Activated gamma-delta T cell treated with Interleukin-2 at 50 U/mL for 16 hours (primary cell): Measurements from ENCODE around the gene PACRGL.

ENCODE experiments used
- DNase-seq: peaks from one replicate; pipeline ENCODE4 v3.0.0-alpha.2; 2020

PACRGL gene

DNA sequence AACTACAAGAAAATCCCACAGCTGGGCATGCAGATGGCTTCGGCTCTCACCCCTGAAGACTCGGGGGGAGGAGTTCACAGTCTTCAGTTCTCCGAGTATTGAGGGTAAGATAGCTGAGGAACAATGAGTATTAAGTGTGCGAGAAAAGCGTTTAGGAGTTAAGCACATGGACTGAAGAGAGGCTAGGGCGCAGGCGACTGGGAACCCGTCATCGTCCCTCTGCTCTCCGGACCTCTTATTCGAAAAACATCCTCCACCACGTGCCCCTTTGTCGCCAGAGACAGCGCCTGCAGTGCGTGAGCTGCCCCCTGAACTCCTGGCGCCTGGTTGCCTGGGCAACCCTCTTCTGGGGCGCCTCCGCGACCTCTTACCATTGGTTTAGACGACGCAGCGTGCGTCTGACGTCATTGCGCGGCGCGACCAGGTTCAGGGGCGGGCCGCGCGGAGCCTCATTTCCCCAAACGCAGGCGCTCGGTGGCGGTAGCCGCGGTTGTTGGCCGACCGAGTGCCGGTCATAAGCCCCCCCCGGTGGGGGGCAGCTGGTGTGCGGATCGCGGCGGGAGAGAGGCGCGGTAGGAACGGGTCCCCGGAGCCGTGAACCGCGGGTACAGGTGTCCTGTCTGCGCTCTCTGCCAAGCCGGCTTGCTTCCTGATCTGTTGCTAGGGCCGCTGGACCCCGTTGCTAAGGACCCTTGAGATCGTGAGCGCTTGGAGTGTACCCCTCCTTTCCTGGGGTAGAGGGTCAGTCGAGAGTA lies at the start of gene PACRGL:
Gene PACRGL (plus strand): TSS at position 452 of the 755 bp plus-strand sequence. CDS start 4,024 bp downstream, outside the sequence.
- peak; percentile 91 for DNase-seq

DNA sequence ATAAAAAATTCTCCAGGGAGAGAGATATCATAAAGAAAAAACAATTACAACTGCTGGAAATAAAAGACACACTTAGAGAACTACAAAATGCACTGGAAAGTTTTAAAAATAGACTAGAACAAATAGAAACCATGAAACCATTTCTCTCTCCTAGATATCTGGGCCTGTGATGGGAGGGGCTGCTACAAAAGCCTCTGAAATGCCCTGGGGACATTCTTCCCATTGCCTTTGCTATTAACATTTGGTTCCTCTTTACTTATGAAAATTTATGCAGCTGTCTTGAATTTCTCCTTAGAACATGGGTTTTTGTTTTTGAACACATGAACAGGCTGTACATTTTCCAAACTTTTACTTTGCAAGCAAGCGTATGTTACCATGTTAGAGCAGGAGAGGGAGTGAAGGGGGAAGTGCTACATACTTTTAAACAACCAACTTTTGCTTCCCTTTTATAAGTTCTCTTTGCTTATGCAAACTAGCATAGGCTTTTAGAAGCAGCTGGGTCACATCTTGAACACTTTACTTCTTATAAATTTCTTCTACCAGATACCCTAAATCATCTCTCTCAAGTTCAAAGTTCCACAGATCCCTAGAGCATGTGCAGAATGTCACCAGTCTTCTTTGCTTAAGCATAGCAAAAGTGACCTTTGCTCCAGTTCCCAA lies 47.9 kb upstream of the PACRGL start:
- DNase-seq: no peak

- DNase-seq: no peak
These were observed 41.8 kb upstream of the PACRGL start for GRCh38 chr4:20658456-20658855.

GRCh38 chr4:20662851-20663250 lies 37.4 kb upstream of the PACRGL start:
- DNase-seq: no peak

DNA sequence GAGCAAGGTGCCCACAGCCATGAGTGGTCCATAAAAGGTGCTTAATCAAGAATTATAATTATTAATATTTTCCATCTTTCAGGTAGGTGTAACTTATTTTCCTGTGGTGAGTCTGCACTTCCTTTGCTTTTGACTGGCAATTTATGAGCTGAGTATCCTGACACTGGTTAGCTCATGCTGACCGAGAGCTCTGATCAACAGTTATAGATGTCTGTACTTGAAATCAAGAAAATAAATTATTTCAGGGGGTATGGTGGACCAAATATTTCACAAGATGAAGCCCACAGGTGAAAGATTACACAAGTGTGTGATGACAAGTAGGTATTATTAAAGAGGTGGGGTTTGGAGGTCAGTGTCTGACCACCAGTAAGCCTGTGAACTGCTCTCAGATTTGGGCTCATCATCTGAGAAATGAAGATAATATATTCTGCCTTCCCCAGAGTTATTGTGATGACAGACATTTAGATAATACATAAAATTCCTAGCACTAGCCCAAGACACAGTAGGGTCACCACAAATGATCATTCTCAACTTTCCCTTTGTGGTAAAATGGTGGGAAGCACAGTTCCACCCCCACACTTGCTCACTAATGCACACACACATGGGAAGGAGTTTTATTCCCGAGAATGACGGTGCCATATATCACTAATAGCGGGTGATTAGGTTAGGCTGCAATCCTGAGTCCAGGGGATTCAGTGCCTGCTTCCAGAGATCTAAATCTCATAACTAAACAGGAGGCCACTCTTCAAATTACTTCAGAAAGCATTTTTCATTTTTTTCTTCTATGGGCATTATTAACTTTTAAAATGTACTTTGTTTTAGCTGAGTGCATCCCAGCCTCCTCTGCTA lies 34.0 kb upstream of the PACRGL start:
- no peak for DNase-seq

DNA sequence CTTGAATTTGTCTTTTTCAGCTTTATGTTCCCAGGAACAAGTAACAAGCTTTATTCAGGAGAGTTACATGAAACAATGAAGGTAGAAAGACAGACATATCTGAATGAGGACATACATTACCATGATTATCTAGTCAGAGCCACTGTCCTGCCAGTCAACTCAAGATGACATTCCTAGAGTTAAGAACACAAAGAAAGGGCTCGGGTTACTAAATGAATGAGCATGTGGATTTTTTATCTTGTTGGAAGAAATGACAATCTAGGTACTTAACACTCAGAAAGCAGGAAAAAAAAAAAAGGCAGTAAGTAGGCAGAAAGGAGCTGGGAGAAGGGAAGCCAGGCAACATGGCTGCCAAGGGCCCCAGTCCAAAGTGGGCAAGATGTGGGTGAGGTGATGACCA lies 28.0 kb upstream of the PACRGL start:
- no peak for DNase-seq

DNA sequence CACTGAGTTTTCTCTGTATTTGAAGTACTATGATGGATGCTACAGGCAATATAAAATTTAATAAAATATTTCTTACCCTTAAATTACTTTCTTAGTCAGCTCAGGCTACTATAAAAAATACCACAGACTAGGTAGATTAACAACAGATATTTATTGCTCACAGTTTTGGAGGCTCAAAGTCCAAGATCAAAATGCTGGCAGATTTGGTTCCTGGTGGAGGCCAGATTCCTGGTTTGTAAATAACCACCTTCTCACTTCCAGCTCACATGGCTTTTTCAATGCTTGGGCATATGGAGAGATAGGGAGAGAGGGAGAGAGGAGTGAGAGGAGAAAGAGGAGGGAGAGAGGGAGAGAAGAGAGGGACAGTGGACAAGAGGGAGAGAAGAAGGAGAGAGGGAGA lies 24.5 kb upstream of the PACRGL start:
- no peak for DNase-seq

- no peak for DNase-seq
These were observed 23.6 kb upstream of the PACRGL start for GRCh38 chr4:20676501-20677197.

GRCh38 chr4:20678400-20678799 lies 21.9 kb upstream of the PACRGL start:
- no peak for DNase-seq

- DNase-seq: no peak
These were observed 20.3 kb upstream of the PACRGL start for GRCh38 chr4:20679951-20680350.

GRCh38 chr4:20680736-20681135 lies 19.5 kb upstream of the PACRGL start:
- no peak for DNase-seq

DNA sequence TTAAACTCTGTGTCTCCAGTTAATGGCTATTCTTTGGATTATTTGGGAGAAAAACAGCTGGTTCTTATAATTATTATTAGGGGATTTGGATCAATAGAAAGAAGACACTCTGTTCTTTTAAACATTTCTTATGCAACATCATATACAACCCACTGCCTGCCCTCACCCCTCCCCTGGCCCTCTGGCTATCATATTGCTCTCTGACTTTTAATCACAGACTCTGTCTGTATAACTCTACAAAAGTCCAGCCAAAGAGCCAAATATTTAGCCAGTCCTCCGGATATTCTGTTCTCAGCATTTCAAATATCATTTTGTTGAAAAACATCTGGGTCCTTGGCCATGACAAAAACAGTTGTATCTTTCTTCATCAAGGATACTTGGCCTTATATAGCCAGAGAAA lies 19.0 kb upstream of the PACRGL start:
- no peak for DNase-seq

DNA sequence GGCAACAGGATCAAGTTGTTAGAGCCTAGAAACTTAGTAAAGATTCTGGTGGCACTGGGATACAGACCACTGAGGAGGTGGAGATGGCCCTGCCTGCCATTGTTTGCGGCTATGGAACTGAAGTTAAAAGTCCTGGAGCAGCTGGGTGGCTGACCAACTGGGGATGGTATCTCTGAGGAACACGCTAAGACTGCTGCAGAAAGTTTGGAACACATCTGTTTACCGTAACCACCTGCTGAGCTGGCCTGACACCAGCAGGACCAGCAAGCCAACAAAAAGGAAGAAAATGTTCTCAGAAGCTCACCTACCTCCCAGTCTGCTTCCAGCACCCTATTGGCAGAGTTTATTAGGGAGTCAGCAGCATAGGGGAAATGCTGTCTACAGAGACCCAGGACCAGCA lies 17.4 kb upstream of the PACRGL start:
- no peak for DNase-seq

GRCh38 chr4:20683766-20684165 lies 16.5 kb upstream of the PACRGL start:
- DNase-seq: no peak

DNA sequence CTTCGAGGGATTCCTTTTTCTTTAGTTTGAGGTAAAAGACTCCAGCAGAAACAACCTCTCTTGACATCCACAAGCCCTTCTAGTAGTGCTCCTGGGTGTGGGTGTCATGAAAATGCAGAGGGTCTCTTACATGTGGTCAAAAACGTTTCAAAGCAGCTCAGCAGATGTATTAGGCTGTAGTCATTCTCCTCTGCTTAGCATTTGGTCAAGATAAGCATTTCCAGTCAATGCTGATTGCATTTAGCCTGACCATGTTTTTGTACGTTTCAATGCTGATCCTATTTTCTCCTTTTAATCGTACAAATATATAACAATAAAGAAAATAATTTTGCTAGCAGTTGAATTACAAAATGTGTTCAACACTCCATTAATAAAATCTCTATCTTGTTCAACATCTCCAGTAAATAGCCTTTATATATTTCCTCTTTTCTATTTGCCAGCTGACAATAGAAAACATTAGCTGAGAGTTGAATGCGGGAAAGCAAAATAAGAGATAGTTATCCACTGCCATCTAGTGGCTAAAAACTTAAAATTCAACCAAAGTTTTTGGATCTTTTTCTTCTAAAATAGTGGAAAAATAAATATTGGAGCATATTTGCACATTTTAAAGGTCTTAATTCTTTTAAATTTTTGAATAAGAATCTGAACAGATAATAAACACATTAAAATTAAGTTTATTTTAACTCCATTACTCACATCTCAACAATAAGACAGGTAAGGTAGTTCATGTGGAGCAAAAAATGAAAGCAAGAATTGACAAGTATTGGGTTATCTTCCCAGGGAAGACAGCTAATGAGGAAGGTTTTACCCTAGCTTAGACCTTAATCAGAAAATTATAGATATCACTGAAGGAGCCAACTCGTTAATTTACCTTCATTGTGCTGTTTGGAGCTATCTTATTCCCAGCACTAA lies 15.2 kb upstream of the PACRGL start:
- DNase-seq: no peak

DNA sequence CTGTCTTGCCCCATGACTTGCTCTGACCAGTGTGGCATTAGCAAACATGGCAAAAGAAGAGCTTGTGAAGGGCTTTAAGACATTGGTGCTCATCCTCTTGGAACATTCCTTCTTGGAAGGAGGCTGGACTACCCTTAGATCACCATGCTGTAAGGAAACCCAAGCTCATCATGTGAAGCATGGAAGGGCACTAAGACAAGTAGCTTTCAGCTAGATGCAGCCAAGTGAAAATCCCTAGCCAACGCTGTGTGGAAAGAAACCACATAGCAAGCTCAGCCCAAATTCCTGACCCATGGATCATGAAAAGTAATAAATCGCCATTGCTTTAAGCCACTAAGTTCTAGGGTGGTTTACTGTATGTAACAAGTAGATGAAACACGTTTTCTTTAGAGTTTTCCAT lies 12.4 kb upstream of the PACRGL start:
- no peak for DNase-seq

GRCh38 chr4:20696815-20697214 lies 3.4 kb upstream of the PACRGL start:
- no peak for DNase-seq

- no peak for DNase-seq
These were observed 1.9 kb upstream of the PACRGL start for GRCh38 chr4:20698382-20698781.

DNA sequence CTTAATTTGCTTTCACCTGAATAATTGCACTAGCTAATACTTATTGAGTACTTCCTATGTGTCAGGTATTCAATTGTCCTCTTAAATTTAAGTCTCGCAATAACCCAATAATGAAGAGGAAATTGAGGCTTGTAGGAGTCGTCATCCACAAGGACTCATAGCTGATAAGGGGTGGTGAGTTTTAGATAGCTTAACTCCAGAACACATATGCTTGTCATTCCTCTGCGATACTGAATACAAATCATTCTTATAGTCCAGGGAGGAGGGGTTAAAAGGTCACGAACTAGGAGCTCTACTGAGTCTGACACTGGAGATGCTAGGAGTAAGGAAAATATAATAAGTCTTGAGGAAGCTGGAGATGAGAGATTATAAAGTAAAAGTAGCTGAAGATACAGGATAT lies 1.4 kb upstream of the PACRGL start:
- DNase-seq: no peak

DNA sequence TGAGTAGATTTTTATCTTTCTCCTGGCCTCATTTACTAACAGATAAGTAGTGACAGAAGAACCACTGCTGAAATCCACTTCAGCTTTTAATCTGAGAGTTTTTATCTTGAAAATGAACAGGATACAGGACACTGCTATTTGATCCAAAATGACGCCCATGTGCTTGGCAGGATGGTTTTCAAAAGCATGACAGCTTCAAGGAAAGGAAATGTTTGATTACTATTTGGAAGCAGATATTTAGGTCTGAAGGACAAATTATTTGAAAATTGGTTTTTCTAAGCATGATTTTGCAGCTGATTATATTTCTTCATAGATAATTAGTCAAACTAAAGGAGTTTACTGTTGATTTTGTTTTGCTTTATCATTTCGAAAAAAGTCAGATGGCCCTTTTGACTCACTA lies 11.1 kb downstream of the PACRGL start:
- no peak for DNase-seq

- DNase-seq: no peak
These were observed 22.8 kb downstream of the PACRGL start for GRCh38 chr4:20723019-20723418.

GRCh38 chr4:20723463-20723862 lies 23.2 kb downstream of the PACRGL start:
- no peak for DNase-seq
